ENCODE results near the gene SS18L1.

DNA sequence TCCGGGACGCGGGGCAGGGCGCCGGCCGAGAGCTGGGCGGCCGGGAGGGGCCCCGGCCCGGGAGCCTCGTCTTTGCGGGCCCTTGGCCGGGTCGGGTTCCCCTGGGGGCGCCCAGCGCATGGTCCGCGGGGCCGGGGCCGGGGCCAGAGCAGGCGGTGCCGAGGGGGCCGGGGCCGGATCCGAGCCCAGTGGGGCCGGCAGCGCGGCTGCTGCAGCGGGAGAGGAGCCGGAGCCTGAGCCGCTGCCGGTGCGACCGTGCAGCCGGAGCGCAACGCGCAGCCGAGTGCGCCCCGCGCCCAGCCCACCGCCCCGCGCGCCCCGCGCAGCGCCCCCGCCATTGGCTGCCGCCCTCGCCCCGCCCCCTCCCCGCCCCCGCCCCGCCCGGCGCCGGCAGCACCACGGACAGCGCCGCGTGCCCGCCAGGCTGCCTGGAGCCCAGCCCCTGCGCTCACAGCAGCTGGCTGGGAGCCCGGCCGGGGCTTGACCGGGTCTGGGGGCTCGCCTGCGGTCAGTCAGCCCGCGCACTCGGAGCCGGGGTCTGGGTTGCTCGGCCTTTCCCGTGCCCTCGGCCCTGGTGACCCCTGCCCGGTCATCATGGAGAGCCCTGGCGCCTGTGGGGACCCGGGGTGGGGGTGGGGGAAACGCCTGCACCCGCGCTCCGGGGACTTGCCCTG, 76.6 kb downstream of the SS18L1 start, which contains the start of gene HRH3:
- TF ChIP-seq POLR2AphosphoS5 (IDR thresholded peaks at IDR 0.05), result no peak
- TF ChIP-seq, protein P1, sequence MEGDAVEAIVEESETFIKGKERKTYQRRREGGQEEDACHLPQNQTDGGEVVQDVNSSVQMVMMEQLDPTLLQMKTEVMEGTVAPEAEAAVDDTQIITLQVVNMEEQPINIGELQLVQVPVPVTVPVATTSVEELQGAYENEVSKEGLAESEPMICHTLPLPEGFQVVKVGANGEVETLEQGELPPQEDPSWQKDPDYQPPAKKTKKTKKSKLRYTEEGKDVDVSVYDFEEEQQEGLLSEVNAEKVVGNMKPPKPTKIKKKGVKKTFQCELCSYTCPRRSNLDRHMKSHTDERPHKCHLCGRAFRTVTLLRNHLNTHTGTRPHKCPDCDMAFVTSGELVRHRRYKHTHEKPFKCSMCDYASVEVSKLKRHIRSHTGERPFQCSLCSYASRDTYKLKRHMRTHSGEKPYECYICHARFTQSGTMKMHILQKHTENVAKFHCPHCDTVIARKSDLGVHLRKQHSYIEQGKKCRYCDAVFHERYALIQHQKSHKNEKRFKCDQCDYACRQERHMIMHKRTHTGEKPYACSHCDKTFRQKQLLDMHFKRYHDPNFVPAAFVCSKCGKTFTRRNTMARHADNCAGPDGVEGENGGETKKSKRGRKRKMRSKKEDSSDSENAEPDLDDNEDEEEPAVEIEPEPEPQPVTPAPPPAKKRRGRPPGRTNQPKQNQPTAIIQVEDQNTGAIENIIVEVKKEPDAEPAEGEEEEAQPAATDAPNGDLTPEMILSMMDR (IDR thresholded peaks at IDR 0.05), result no peak

Measured in upper lobe of left lung (tissue), 4 donors.